ENCODE measurements around the gene THTPA. TPM values are rescaled to one million over a fixed set of nuclear protein-coding genes. Genes with fewer than 3 reads are reported as not detected.
A peak's percentile ranks its signal among the peaks of the same experiment; 100 is the strongest.

The THTPA gene
- total RNA-seq, 1 donor from 2014 or later, result 7.7 TPM

DNA sequence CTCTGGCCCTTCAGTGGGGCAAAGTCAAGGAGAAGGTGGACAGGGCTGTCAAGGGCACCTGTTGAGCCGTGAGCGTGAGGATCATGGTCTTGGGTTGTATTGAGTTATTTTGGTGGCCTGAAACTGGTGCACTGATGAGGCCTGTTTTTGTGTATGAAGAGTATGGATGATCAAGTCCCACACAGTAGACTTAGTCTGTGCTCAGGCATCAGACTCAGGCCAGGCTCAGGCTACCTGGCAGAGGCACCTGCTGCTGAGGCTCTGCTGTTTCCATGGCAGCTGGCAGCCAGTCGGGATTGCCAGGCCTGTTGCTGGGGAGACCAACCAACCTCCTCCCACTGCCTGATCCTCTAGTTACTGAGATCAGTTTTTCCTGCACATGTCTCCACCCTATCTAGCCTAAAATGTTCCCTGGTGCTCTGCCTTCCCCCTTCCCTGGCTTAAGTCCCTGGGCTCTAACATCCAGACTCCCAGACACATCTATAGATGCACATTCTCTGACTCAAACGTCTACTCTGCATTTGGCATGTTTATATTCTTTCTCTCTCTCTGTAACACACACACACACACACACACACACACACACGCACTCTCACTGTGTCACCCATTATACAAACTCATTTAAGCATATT is 17.4 kb downstream of the THTPA start:
- Histone ChIP-seq H3K27me3 (peaks cover 43% of the 10 kb centered on the region), H2AFZ (replicated peaks) (no peak overlapping the region), H3K9ac (no peak overlapping the region), H3K36me3 (no peaks in the 10 kb centered on the region), H3K9me3 (ENCODE audit: low read depth) (no peaks in the 10 kb centered on the region), H3K4me3 (no peak overlapping the region), H3K4me2 (no peak overlapping the region), H3K79me2 (ENCODE audit: low read depth) (no peaks in the 10 kb centered on the region), H3K4me1 (peaks cover 23% of the 10 kb centered on the region), H4K20me1 (ENCODE audit: low read depth) (peaks cover 19% of the 10 kb centered on the region), H3K27ac (no peak overlapping the region), H3F3A (ENCODE audit: low read depth) (peaks cover 35% of the 10 kb centered on the region)
- peaks cover 9% of the 10 kb centered on the region for H3K27me3 Mint-ChIP-seq (ENCODE audit: insufficient read depth, low read depth)
- peaks cover 45% of the 10 kb centered on the region for H3K4me1 Mint-ChIP-seq
- no peak overlapping the region for H3K4me3 Mint-ChIP-seq
- no peaks in the 10 kb centered on the region for H3K9me3 Mint-ChIP-seq
- no peak overlapping the region for H3K27ac Mint-ChIP-seq
- DNase-seq (ENCODE audit: low spot score), result no peak
- peaks cover 3% of the 10 kb centered on the region for H3K36me3 Mint-ChIP-seq
- TF ChIP-seq EZH2 (IDR thresholded peaks at IDR 0.05), result no peak
- TF ChIP-seq, protein P1, sequence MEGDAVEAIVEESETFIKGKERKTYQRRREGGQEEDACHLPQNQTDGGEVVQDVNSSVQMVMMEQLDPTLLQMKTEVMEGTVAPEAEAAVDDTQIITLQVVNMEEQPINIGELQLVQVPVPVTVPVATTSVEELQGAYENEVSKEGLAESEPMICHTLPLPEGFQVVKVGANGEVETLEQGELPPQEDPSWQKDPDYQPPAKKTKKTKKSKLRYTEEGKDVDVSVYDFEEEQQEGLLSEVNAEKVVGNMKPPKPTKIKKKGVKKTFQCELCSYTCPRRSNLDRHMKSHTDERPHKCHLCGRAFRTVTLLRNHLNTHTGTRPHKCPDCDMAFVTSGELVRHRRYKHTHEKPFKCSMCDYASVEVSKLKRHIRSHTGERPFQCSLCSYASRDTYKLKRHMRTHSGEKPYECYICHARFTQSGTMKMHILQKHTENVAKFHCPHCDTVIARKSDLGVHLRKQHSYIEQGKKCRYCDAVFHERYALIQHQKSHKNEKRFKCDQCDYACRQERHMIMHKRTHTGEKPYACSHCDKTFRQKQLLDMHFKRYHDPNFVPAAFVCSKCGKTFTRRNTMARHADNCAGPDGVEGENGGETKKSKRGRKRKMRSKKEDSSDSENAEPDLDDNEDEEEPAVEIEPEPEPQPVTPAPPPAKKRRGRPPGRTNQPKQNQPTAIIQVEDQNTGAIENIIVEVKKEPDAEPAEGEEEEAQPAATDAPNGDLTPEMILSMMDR (IDR thresholded peaks at IDR 0.05), result no peak
- TF ChIP-seq EZH2phosphoT487 (IDR thresholded peaks at IDR 0.05), result no peak

DNA sequence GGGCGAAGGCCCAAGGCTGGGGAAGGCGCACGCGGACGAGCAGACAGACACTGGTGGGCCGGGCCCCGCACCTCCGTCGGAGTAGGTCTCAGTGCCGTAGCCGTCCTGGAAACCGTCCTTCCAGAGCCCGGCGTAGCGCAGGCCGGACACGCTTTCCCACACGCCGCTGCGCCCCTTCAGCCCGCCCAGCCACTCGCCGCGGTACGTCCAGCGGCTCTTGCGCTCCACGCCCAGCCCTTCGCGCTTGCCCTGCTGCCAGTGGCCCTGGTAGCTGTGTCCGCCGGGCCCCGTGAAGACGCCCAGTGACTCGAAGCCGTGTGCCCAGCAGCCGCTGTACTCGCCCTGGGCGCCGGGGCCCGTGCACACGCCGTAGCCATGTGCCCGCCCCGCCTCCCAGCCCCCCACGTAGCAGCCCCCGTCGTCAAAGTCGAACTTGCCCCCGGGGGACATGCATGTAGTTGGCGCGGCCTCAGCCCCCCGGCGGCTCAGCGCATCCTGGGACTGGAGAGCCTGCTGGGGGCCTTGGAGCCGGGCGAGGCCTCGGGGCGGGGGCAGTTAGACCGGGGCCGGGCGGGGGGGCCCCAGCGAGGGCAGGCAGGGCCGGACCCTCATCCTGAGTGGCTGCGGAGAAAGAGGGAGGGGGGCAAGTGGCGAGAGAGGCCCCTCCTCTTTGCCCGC is 21.1 kb downstream of the THTPA start:
- Mint-ChIP-seq H3K36me3 (peaks cover 3% of the 10 kb centered on the region), H3K27me3 (ENCODE audit: insufficient read depth, low read depth) (peaks cover 12% of the 10 kb centered on the region), H3K27ac (no peak overlapping the region), H3K4me1 (peaks cover 46% of the 10 kb centered on the region), H3K4me3 (peak overlapping the region; percentile 87), H3K9me3 (no peaks in the 10 kb centered on the region)
- H4K20me1 ChIP-seq (ENCODE audit: low read depth), result peaks cover 16% of the 10 kb centered on the region
- peaks cover 22% of the 10 kb centered on the region for H3F3A ChIP-seq (ENCODE audit: low read depth)
- H3K9ac ChIP-seq, result no peak overlapping the region
- no peaks in the 10 kb centered on the region for H3K79me2 ChIP-seq (ENCODE audit: low read depth)
- H3K27ac ChIP-seq, result no peak overlapping the region
- peaks cover 16% of the 10 kb centered on the region for H3K4me1 ChIP-seq
- no peaks in the 10 kb centered on the region for H3K36me3 ChIP-seq
- H3K9me3 ChIP-seq (ENCODE audit: low read depth), result no peaks in the 10 kb centered on the region
- TF ChIP-seq EZH2phosphoT487 (IDR thresholded peaks at IDR 0.05) (no peak), EZH2 (IDR thresholded peaks at IDR 0.05) (no peak)
- TF ChIP-seq, protein P1 (IDR thresholded peaks at IDR 0.05), result no peak
- peak overlapping the region; percentile 57 for H3K4me3 ChIP-seq
- H3K27me3 ChIP-seq, result peaks cover 45% of the 10 kb centered on the region
- peak overlapping the region; percentile 90 for H3K4me2 ChIP-seq
- DNase-seq (ENCODE audit: low spot score), result peak; percentile 67
- H2AFZ ChIP-seq (replicated peaks), result peak overlapping the region; percentile 76

DNA sequence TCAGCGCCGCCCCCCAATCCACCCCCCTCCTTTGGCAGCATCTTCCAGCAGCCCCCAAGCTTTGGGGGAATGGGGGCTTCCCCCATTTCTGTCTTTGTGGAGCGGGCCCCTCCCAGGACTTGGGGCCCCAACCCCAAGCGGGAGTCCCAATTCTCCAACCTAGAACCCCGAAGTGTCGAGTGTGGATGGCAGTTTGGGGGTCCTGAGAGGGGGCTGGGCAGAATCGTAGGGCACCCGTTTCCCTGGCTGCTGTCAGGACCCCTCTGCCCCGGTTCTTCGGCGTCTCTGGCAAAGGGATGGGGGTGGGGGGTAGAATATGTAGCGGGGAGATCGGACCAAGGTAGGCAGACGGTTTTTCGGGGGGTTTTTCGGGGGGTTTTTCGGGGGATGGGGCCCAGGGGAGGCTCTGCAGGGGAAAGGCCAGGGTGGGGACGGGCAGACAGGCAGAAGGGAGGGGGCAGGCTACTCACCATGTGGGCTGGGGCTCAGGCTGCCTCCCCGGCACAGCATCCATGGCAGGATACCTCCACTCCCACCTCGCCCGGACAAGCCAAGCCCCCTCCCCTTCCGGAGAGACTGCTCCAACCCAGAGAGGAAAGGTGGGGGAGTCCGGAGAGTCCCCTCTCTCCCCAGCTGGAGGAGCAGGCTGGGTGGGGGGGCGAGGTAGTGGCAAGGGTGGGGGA is 21.8 kb downstream of the THTPA start:
- Mint-ChIP-seq H3K27me3 (ENCODE audit: insufficient read depth, low read depth) (peaks cover 12% of the 10 kb centered on the region), H3K4me1 (peaks cover 40% of the 10 kb centered on the region), H3K27ac (no peak overlapping the region), H3K9me3 (no peaks in the 10 kb centered on the region), H3K36me3 (peaks cover 3% of the 10 kb centered on the region), H3K4me3 (peak overlapping the region; percentile 87)
- peak; percentile 63 for DNase-seq (ENCODE audit: low spot score)
- peaks cover 22% of the 10 kb centered on the region for H3F3A ChIP-seq (ENCODE audit: low read depth)
- no peak overlapping the region for H3K27ac ChIP-seq
- no peak overlapping the region for H3K9ac ChIP-seq
- H3K27me3 ChIP-seq, result peaks cover 45% of the 10 kb centered on the region
- peaks cover 16% of the 10 kb centered on the region for H4K20me1 ChIP-seq (ENCODE audit: low read depth)
- no peaks in the 10 kb centered on the region for H3K79me2 ChIP-seq (ENCODE audit: low read depth)
- H3K9me3 ChIP-seq (ENCODE audit: low read depth), result no peaks in the 10 kb centered on the region
- H3K4me1 ChIP-seq, result peaks cover 16% of the 10 kb centered on the region
- TF ChIP-seq EZH2 (IDR thresholded peaks at IDR 0.05) (no peak), EZH2phosphoT487 (IDR thresholded peaks at IDR 0.05) (no peak)
- TF ChIP-seq, protein P1 (IDR thresholded peaks at IDR 0.05), result no peak
- H3K4me3 ChIP-seq, result peak overlapping the region; percentile 57
- H3K4me2 ChIP-seq, result peak overlapping the region; percentile 90
- H2AFZ ChIP-seq (replicated peaks), result peak overlapping the region; percentile 78
- no peaks in the 10 kb centered on the region for H3K36me3 ChIP-seq

Data from neural progenitor cell (in vitro differentiated cells).